ENCODE data around the gene AKAP8.

AKAP8 gene

DNA sequence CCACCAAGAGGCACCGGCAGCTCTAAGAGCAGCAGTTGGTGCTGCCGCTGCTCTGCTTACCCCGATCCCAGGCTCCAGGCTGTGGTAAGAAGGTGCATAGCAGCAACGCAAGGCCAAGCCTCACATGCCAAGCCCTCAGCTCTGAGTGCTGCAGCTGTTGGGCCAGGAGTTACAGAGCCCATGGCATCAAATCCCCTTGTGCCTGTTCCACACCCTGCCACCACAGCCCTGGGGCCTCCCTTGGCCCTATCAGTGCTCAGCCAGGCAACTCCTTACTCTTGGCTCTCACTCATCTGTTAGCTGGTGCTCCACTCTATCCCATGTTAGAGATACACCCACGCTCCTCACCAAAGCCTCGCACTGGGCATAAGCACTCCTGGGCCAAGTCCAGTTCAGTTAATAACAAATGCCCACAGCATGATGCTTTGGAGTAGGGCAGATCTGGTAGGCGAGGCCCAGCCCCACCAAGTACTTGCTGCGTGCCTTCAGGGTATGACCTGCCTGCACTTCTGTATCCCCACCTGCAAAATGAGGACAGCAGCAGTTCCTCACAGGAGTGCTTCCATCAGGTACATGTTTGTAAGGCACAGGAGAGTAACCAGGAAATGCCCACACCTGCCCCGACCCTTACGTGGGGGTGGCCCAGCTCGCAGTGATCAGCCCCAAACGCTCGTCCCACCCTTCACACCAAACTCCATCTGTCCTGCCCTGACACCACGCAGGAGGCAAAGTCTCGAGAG lies 23.0 kb upstream of the AKAP8 start:
- ChIA-PET CTCF (no interaction called here), POLR2A (no interaction called here)
- no peak for DNase-seq (ENCODE audit: extremely low spot score)
- TF ChIP-seq NFRKB (IDR thresholded peaks at IDR 0.05), result no peak
- TF ChIP-seq FOXA1 (IDR thresholded peaks at IDR 0.05), result no peak

- no peak for DNase-seq (ENCODE audit: extremely low spot score)
- ChIA-PET CTCF (no interaction called here), POLR2A (no interaction called here)
- no peak for TF ChIP-seq HDGF (IDR thresholded peaks at IDR 0.05; ENCODE audit: borderline replicate concordance)
Observed at GRCh38 chr19:15401397-15401710, 21.8 kb upstream of the AKAP8 start.

DNA sequence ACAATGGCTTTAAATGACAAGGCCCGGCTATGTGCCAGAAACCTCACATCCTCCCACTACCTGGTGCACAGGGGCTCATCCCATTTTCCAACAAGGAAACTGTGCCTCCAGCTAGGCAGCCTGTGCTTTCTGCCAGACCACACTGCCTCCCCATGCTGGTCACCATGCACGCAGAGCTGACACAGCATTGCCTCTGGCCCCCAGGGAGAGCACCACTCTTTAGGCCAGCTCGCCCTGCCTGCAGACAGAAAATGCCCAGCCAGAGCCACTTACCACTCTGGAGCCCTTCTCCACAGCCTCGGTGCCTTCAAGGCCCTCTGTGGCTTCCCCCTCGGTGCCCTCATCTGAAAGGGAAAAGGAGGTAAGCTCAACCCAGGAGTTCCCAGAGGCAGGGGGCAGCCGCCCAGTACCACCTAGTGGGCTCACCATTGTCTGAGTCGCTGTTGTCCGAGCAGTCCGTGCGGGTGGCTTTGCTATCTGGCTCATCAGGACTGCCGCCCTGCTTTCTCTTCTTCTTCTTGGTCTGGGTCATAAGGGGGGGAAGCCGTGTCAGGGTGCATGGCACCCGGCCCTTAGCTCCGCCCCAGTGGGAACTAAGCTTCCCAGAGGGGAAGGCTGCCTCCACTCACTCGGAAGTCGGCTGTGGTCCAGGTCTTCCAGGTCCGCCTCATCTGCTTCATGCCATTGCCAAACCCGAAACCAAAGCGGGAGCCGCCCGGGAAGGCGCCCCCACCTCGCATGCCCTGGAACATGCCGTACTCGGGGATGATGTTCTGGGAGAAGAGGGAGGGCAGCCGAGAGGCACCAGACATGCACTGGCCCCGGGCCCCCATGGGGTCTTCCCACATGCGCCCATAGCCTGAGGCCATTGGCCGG lies 21.2 kb upstream of the AKAP8 start:
- ChIA-PET POLR2A (no interaction called here), CTCF (no interaction called here)
- TF ChIP-seq ZNF384 (IDR thresholded peaks at IDR 0.05) (no peak), ELF4 (IDR thresholded peaks at IDR 0.05) (no peak), ARNT (IDR thresholded peaks at IDR 0.05) (no peak), FOXK2 (IDR thresholded peaks at IDR 0.05) (no peak), HDGF (IDR thresholded peaks at IDR 0.05; ENCODE audit: borderline replicate concordance) (no peak)
- DNase-seq (ENCODE audit: extremely low spot score), result no peak

- DNase-seq (ENCODE audit: extremely low spot score), result no peak
- no peak for TF ChIP-seq FOXM1 (IDR thresholded peaks at IDR 0.05; ENCODE audit: borderline replicate concordance)
- TF ChIP-seq NFRKB (IDR thresholded peaks at IDR 0.05), result no peak
- TF ChIP-seq SUZ12 (IDR thresholded peaks at IDR 0.05), result no peak
- TF ChIP-seq LEF1 (IDR thresholded peaks at IDR 0.05; ENCODE audit: borderline replicate concordance), result no peak
- no peak for TF ChIP-seq ZNF384 (IDR thresholded peaks at IDR 0.05)
- ChIA-PET POLR2A (no interaction called here), CTCF (no interaction called here)
Observed at GRCh38 chr19:15399635-15400034, 20.0 kb upstream of the AKAP8 start.

DNA sequence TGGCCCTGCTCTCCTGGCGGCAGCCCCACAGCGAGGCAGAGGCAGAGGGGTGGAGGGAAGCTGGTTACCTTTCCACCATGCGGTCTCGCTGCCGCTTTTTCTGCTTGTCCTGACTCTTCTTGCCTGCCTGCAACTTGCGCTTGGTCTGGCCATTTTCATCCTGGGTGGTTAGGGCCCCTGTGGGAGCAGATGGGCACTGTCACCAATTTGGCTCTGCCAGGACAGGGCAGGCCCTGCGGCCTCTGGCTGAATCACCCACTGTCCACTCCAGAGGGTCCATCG lies 19.6 kb upstream of the AKAP8 start:
- DNase-seq (ENCODE audit: extremely low spot score), result no peak
- ChIA-PET CTCF (no interaction called here), POLR2A (no interaction called here)
- TF ChIP-seq BHLHE40 (IDR thresholded peaks at IDR 0.05; ENCODE audit: borderline replicate concordance) (no peak), L3MBTL2 (conservative IDR thresholded peaks at IDR 0.05) (no peak), SP1 (IDR thresholded peaks at IDR 0.05) (no peak), ZNF384 (IDR thresholded peaks at IDR 0.05) (no peak), FOXK2 (IDR thresholded peaks at IDR 0.05) (no peak), SUZ12 (IDR thresholded peaks at IDR 0.05) (no peak), HDGF (IDR thresholded peaks at IDR 0.05; ENCODE audit: borderline replicate concordance) (no peak), TARDBP (IDR thresholded peaks at IDR 0.05) (no peak)

- no peak for DNase-seq (ENCODE audit: extremely low spot score)
- no peak for TF ChIP-seq FOXK2 (IDR thresholded peaks at IDR 0.05)
- no peak for TF ChIP-seq HDGF (IDR thresholded peaks at IDR 0.05; ENCODE audit: borderline replicate concordance)
- TF ChIP-seq FOXA1 (IDR thresholded peaks at IDR 0.05), result no peak
- no peak for TF ChIP-seq FOXM1 (IDR thresholded peaks at IDR 0.05; ENCODE audit: borderline replicate concordance)
- TF ChIP-seq ZNF384 (IDR thresholded peaks at IDR 0.05), result no peak
- TF ChIP-seq L3MBTL2 (conservative IDR thresholded peaks at IDR 0.05), result no peak
- TF ChIP-seq, protein P1, sequence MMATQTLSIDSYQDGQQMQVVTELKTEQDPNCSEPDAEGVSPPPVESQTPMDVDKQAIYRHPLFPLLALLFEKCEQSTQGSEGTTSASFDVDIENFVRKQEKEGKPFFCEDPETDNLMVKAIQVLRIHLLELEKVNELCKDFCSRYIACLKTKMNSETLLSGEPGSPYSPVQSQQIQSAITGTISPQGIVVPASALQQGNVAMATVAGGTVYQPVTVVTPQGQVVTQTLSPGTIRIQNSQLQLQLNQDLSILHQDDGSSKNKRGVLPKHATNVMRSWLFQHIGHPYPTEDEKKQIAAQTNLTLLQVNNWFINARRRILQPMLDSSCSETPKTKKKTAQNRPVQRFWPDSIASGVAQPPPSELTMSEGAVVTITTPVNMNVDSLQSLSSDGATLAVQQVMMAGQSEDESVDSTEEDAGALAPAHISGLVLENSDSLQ (IDR thresholded peaks at IDR 0.05), result no peak
- no peak for TF ChIP-seq NFRKB (IDR thresholded peaks at IDR 0.05)
- TF ChIP-seq CTBP1 (IDR thresholded peaks at IDR 0.05; ENCODE audit: borderline replicate concordance), result no peak
- no peak for TF ChIP-seq SP1 (IDR thresholded peaks at IDR 0.05)
- no peak for TF ChIP-seq TARDBP (IDR thresholded peaks at IDR 0.05)
- POLR2A ChIA-PET, result no interaction called here
- CTCF ChIA-PET, result no interaction called here
Observed at GRCh38 chr19:15398501-15399233, 19.1 kb upstream of the AKAP8 start.

GRCh38 chr19:15397782-15398181 lies 18.2 kb upstream of the AKAP8 start:
- ChIA-PET POLR2A (no interaction called here), CTCF (no interaction called here)
- DNase-seq (ENCODE audit: extremely low spot score), result no peak
- no peak for TF ChIP-seq L3MBTL2 (conservative IDR thresholded peaks at IDR 0.05)
- no peak for TF ChIP-seq ARNT (IDR thresholded peaks at IDR 0.05)
- no peak for TF ChIP-seq CTBP1 (IDR thresholded peaks at IDR 0.05; ENCODE audit: borderline replicate concordance)
- no peak for TF ChIP-seq FOXA1 (IDR thresholded peaks at IDR 0.05)
- TF ChIP-seq TARDBP (IDR thresholded peaks at IDR 0.05), result no peak

- DNase-seq (ENCODE audit: extremely low spot score), result no peak
- POLR2A ChIA-PET, result no interaction called here
- CTCF ChIA-PET, result no interaction called here
- no peak for TF ChIP-seq L3MBTL2 (conservative IDR thresholded peaks at IDR 0.05)
- TF ChIP-seq FOXM1 (IDR thresholded peaks at IDR 0.05; ENCODE audit: borderline replicate concordance), result no peak
- no peak for TF ChIP-seq ARNT (IDR thresholded peaks at IDR 0.05)
- TF ChIP-seq SP1 (IDR thresholded peaks at IDR 0.05), result no peak
- no peak for TF ChIP-seq FOXK2 (IDR thresholded peaks at IDR 0.05)
Observed at GRCh38 chr19:15397236-15397635, 17.6 kb upstream of the AKAP8 start.

Data from HEK293T (cell line).